Erythroblast (primary cell): Measurements from ENCODE around the gene GSTM2.

Source experiments
- GATA1 ChIP-seq: IDR thresholded peaks from 2 replicates; pipeline ENCODE4 v1.6.1; 2011; ENCODE audit warnings: low read depth, mild to moderate bottlenecking, control low read depth, low read length, moderate library complexity
- POLR2A ChIP-seq: IDR thresholded peaks from 2 replicates; pipeline ENCODE4 v1.6.1; 2011; ENCODE audit warnings: mild to moderate bottlenecking, low read length

GRCh38 chr1:109649491-109649914 lies 18.4 kb upstream of the GSTM2 start:
- TF ChIP-seq POLR2A (no peak), GATA1 (no peak)
